Measurements from ENCODE around the gene SERINC5. TPM values are rescaled to one million over a fixed set of nuclear protein-coding genes. Genes with fewer than 3 reads are reported as not detected.
"Not testable (repeated sequence)": the region's sequence is repeated elsewhere in the genome, so short reads cannot be mapped to it uniquely, and the experiment has no call there.

SERINC5 gene
- polyA plus RNA-seq, 1 donor from 2014 or later: 2.0 TPM

DNA sequence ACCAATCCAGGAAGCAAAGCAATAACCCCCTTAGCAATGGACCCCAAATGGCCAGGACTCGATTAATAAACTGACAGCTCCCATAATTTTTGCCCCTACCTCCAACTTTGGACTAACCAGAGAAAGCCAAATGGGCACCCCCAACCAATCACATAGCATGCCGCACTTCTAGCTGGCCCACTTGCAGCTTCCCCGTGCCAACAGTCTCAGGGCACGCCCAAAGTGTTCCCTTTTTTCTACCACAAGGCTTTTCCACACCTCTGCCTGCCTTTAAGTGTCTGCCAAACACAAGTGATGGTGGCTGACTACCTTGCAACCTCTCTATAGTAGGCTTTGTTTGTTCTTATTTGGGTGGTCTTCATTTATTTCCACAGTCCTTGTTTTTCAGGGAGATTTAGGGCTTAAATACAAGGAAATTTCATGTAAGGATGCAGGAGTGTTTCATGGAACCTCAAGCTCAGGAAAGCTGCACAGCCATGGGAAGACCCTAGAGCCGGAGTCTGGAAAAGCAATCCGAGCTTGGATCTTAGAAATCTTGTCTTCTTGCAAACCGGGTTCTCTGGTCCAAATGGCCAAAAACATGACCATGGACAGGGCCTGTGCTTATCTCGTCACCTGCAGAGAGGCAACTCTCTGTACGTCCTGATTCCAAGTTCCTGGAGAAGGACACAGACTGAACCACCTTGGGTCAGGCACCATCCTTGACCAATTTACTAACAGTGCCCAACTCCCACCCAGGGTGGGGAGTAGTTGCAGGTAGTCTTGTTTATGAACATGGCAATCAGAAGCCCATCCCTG is 131.5 kb downstream of the SERINC5 start:
- Mint-ChIP-seq H3K27ac (no peak overlapping the region), H3K36me3 (no peaks in the 10 kb centered on the region), H3K9me3 (peaks cover 0 to 3% (median 2%) of the 10 kb centered on the region in 3 donors), H3K4me1 (peaks cover 14 to 21% (median 15%) of the 10 kb centered on the region in 3 donors), H3K27me3 (peaks cover 1% of the 10 kb centered on the region), H3K4me3 (no peak overlapping the region)

DNA sequence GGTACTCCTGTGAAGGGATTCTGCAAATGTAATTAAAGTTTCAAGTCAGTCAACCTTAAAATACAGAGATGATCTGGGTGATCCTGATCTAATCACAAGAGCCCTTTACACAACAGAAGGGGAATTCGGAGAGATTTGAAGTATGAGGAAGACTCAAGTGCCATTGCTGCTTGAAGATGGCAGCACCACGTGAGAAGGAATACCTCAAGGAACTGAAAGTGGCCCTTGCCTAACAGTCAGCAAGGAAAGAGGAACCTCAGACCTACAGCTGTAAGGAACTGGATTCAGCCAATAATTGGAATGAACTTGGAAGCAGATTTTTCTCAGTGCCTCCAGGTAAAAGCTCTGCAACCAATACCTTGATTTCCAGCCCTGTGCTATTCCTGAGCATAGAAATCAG is 133.3 kb downstream of the SERINC5 start:
- H3K4me1 Mint-ChIP-seq: peaks cover 14 to 21% (median 15%) of the 10 kb centered on the region in 3 donors
- H3K4me3 Mint-ChIP-seq: no peak overlapping the region
- no peaks in the 10 kb centered on the region for H3K36me3 Mint-ChIP-seq
- H3K27ac Mint-ChIP-seq: no peak overlapping the region
- no peaks in the 10 kb centered on the region for H3K27me3 Mint-ChIP-seq
- peaks cover 0 to 4% (median 2%) of the 10 kb centered on the region in 3 donors for H3K9me3 Mint-ChIP-seq

DNA sequence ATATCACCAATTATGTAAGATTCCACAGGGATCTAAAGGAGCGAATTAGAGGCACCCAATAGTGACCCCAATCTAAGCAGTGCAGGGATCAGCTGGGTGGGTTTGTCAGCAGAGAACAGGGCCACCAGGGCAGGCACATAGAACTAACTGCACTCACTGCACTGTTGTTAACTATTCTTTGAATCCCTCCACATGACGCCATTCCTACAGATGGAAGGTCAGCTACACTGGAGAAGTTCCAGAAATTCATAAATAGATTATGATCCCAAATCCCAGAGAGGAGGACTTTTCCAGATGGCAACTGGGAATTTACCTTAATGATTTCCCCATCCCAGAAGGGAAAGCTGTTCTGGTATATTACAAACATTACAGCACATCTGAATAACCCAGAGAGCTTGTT is 136.5 kb downstream of the SERINC5 start:
- peaks cover 0 to 4% (median 0%) of the 10 kb centered on the region in 3 donors for H3K9me3 Mint-ChIP-seq
- H3K27ac Mint-ChIP-seq: no peak overlapping the region
- H3K4me1 Mint-ChIP-seq: peaks cover 0 to 5% (median 3%) of the 10 kb centered on the region in 3 donors
- H3K27me3 Mint-ChIP-seq: no peaks in the 10 kb centered on the region
- H3K36me3 Mint-ChIP-seq: peaks cover 5% of the 10 kb centered on the region
- no peak overlapping the region for H3K4me3 Mint-ChIP-seq

DNA sequence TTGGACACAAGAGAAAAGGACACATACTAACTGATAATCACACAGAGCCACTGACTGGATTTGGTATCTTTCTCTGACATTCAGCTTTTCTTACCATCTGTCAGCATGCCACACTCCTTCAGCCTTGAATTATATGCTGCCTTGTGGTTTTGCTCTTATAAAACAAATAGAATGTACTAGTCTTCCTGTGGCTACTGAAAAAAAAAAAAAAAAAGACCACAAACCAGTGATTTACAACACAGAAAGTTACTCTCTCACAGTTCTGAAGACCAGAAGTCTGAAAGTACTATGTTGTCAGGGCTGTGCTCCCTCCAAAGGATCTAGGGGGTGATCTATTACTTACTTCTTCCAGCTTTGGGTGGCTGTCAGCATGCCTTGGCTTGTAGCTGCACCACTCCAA is 138.4 kb downstream of the SERINC5 start:
- Mint-ChIP-seq H3K4me1 (peaks cover 0 to 2% (median 2%) of the 10 kb centered on the region in 3 donors), H3K27me3 (no peaks in the 10 kb centered on the region), H3K4me3 (no peak overlapping the region), H3K9me3 (peaks cover 0 to 4% (median 0%) of the 10 kb centered on the region in 3 donors), H3K27ac (no peak overlapping the region), H3K36me3 (peaks cover 5% of the 10 kb centered on the region)

DNA sequence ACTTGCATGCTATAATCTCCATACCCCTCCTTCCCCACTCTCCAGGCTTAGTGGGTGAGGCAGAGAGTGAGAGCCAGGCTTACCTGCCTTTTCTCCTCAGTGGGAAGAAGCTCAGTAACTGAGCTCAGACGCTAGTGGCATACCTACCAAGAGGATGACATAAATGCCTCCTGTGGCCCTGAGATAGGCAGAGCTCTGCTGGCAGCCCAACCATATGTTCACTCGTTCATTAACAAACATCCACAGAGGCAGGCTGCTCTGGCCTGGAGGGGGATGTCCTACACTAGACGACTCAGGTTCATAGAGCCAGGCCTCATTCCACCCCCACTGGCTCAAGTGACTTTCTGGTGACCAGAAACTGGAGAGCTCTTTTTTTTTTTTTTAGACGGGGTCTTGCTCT is 139.4 kb downstream of the SERINC5 start:
- Mint-ChIP-seq H3K4me1 (no peaks in the 10 kb centered on the region), H3K9me3 (peaks cover 0 to 4% (median 0%) of the 10 kb centered on the region in 3 donors), H3K27ac (no peak overlapping the region), H3K36me3 (peaks cover 5% of the 10 kb centered on the region), H3K4me3 (no peak overlapping the region), H3K27me3 (no peaks in the 10 kb centered on the region)

DNA sequence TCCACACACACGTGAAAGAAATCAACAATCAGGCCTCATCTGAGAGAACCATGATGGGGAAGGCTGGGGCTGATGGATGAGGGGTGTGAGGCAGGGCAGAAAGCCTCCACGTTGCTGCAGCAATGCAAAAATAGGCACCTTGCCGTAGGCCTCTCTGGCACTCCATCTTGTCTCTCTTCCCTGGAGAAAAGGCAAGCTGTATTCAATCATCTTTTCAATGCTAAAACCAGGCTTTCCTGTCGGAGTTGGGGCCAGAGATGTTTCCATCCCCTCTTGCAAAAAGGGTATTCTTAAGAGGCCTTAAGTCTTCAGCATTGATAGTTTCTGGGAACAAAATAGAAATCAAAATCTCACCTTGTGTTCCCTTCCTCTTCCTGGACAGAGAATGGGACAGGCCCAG is 139.8 kb downstream of the SERINC5 start:
- peaks cover 5% of the 10 kb centered on the region for H3K36me3 Mint-ChIP-seq
- H3K27ac Mint-ChIP-seq: no peak overlapping the region
- no peaks in the 10 kb centered on the region for H3K4me1 Mint-ChIP-seq
- no peaks in the 10 kb centered on the region for H3K27me3 Mint-ChIP-seq
- no peak overlapping the region for H3K4me3 Mint-ChIP-seq
- H3K9me3 Mint-ChIP-seq: peaks cover 0 to 4% (median 0%) of the 10 kb centered on the region in 3 donors

DNA sequence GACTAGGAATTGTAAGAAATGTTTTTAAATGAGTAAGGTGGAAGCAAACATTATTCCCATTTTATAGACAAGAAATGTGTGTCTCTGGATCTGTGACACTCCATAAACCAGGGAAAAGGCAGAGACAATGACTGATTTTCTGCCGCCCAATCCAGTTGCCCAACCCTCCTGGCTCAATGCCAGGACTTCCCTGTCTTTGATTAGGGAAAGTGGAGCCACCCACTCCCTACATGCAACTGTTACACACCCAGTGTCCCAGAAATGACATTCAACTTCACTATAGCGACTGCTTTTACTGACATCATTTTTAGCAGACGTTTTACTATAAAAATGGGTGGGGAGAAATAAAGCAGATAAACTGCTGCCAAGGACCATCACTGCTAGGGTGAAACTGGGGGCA is 141.0 kb downstream of the SERINC5 start:
- Mint-ChIP-seq H3K27me3 (peaks cover 3% of the 10 kb centered on the region), H3K9me3 (peaks cover 0 to 4% (median 0%) of the 10 kb centered on the region in 3 donors), H3K4me3 (no peak overlapping the region), H3K27ac (no peak overlapping the region), H3K4me1 (peaks cover 0 to 5% (median 5%) of the 10 kb centered on the region in 3 donors), H3K36me3 (peaks cover 5% of the 10 kb centered on the region)

DNA sequence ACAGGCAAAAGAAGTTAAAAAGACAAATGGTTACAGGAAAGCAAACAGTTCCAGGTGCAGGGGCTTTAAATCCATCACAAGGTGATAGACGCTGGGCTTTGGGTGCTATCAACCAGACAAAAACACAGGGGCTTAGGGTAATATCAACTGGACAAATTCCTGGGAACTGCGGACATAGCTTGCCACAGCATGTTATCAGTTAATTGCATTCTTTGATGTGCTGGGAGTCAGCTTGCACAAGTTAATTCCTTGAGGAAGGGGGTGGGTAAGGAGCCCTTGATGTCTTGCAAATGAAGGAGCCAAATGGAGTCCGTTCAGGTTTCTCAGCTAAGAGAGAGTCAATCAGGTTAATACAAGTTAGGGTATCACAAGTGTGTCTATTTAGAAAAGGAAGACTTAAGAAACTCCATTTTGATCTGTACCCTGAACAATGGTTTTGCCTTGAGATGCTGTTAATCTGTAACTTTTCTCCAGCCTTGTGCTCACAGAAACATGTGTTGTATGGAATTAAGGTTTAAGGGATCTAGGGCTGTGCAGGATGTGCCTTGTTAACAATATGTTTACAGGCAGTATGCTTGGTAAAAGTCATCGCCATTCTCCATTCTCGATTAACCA is 144.4 kb downstream of the SERINC5 start:
- H3K27me3 Mint-ChIP-seq, H3K9me3 Mint-ChIP-seq, H3K36me3 Mint-ChIP-seq, H3K4me1 Mint-ChIP-seq, H3K27ac Mint-ChIP-seq: not testable (repeated sequence)
- peak overlapping the region in 1 of 4 donors; percentile 30 for H3K4me3 Mint-ChIP-seq

DNA sequence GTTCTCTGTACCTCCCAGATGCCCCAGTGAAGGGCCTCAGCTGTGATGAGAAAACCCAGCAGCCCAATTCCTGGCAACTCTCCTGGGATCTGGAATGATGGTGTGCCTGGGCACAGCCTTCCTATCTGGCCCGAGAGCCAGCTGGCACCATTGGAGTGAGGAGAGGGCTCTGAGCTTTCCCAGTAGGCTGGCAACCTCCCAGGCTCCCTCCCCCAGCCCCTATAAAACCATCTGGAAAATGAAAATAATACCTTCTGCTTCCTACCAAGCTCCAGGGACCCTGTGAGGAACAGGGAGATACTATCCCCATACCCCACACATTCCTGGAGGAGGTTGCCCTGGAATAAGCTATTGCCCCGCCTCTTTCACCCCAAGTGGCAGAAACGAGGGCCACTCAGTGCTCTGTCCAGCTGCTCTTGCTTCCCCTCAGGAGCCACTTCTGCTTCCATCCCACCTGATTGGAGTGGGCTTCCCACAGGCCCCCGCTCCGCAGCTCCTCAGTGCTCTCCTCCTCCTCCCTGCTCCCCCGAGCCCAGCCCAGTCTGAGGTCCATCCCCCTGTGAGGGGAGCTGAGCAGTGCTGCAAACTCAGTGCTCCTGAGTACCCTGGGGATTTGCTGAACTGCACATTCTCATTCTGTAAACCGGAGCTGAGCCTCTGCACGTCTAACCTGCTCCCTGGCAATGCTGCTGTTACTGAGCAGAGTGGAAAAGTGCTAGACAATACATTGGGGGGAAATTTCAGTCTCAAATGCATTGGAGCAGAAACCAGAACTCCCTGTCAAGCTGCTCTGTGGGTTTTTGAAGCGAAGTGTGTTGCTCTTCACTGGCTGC is 146.0 kb downstream of the SERINC5 start:
- H3K36me3 Mint-ChIP-seq: peaks cover under 1% of the 10 kb centered on the region
- peaks cover 0 to 6% (median 2%) of the 10 kb centered on the region in 3 donors for H3K9me3 Mint-ChIP-seq
- H3K27me3 Mint-ChIP-seq: peaks cover 4% of the 10 kb centered on the region
- peaks cover 0 to 6% (median 5%) of the 10 kb centered on the region in 3 donors for H3K4me1 Mint-ChIP-seq
- H3K27ac Mint-ChIP-seq: peak overlapping the region in 1 of 3 donors; percentile 48
- peak overlapping the region in 2 of 4 donors; percentile 31 to 81 for H3K4me3 Mint-ChIP-seq

DNA sequence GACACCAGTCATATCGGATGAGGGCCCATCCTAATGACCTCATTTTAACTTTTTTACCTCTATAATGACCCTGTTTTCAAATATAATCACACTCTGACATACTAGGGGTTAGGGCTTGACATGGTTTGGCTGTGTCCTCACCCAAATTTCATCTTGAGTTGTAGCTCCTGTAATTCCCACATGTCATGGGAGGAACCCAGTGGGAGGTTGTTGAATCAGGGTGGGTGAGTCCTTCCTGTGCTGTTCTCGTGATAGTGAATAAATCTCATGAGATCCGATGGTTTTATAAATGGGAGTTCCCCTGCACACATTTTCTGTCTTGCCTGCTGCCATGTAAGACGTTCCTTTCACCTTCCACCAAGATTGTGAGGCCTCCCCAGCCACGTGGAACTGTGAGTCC is 148.9 kb downstream of the SERINC5 start:
- Mint-ChIP-seq H3K4me1 (peaks cover 0 to 6% (median 5%) of the 10 kb centered on the region in 3 donors), H3K4me3 (peak overlapping the region in 1 of 4 donors; percentile 1), H3K27me3 (peaks cover 4% of the 10 kb centered on the region), H3K36me3 (no peaks in the 10 kb centered on the region), H3K9me3 (peaks cover 0 to 6% (median 2%) of the 10 kb centered on the region in 3 donors), H3K27ac (peak overlapping the region in 1 of 3 donors; percentile 0)

DNA sequence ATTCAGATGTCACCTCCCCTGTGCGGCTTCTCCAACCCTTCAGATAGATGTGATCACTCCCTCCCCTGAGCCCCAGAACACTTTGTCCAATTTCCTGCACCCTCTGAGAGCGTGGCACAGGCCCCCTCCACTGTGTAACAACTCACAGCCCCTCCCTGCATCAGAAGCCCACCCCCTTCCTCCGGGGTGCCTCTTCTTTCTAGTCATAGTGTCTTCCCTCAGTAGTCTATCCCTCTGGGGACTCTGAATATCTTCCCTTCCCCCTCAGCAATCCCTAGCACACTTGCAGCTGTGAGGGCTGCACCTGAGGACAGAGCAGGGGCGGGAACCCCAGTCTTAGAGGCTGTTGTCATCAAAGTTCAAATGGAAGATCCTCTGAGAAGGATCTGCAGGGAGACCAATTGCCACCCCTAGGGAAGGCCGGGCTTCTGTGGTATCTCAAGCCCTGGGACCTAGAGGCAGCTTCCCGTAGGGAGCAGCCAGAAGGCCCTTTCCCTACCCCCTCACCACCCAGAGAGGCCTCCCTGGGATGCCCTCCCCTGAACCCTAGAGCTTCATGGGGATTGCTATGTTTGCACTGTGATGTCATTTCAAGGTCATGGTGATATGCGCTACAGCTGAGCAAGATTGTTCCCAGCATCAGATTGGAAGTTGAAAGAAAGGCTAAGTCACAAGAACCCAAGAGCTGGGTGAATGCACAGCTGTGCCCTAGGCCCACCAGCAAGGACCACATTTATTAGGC is 150.0 kb downstream of the SERINC5 start:
- Mint-ChIP-seq H3K9me3 (peaks cover 0 to 6% (median 2%) of the 10 kb centered on the region in 3 donors), H3K4me1 (peaks cover 0 to 6% (median 5%) of the 10 kb centered on the region in 3 donors), H3K36me3 (no peaks in the 10 kb centered on the region), H3K27me3 (peaks cover 4% of the 10 kb centered on the region), H3K4me3 (no peak overlapping the region), H3K27ac (no peak overlapping the region)

DNA sequence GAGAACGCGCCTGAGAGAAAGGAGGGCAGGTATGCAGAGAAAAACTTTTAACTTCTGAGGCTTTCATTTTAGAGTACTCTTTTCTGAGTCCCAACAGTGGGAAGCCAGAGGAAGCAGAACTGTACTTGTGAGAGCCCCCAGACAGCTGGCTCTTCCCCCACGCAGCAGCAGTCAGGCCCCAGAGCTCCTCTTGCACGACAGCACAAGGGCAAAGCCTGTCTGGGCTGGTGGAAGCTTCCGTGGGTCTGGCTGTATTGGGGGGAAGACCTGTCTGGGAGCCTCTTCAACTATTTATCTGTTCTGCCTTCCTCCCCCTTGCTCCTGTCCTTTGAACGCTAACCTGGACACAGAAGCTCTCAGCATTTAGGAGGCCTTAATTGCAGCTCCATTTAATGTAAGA is 152.5 kb downstream of the SERINC5 start:
- Mint-ChIP-seq H3K27ac (no peak overlapping the region), H3K4me1 (no peaks in the 10 kb centered on the region), H3K27me3 (peaks cover 1% of the 10 kb centered on the region), H3K4me3 (no peak overlapping the region), H3K9me3 (peaks cover 0 to 6% (median 2%) of the 10 kb centered on the region in 3 donors), H3K36me3 (no peaks in the 10 kb centered on the region)

DNA sequence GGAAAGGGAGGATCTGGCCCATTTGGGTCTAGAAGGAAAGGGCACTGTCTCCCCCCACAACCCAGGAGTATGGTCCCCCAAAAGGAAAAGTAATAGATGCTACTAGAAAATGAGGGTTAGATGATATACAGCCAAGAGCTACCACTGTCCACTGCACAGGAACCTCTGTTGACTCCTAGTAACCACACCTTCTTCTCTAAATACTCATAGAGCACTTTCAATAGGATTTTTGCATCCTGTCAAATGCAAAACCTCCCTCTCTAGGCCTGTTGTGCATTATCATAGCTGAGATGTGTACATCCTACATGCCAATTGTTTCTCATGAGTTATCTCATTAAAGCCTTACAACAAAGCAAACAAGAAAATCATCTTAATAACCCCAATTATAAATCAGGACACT is 153.9 kb downstream of the SERINC5 start:
- H3K27ac Mint-ChIP-seq: no peak overlapping the region
- H3K27me3 Mint-ChIP-seq: no peaks in the 10 kb centered on the region
- H3K4me1 Mint-ChIP-seq: no peaks in the 10 kb centered on the region
- H3K4me3 Mint-ChIP-seq: no peak overlapping the region
- no peaks in the 10 kb centered on the region for H3K36me3 Mint-ChIP-seq
- H3K9me3 Mint-ChIP-seq: peaks cover 0 to 3% (median 2%) of the 10 kb centered on the region in 3 donors

DNA sequence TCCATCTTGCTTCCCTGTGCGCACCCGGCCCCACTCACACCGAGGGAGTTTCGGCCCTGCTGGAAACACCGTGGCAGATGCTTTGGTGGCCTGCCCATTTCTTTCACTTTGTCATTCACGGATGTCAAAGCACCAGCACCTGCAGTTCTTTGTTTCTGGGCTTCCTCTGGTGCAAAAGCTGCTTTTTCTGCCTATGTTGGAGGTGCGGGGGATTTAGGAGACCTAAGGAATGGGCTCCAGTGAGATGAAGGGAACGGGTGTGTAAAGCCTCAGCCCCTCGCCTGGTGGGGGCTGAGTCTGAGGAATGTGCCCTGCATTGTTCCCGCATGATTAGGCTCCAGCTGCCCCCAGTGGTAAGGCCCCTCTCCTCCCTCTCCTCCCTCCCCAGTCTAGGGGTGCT is 158.4 kb downstream of the SERINC5 start:
- Mint-ChIP-seq H3K9me3 (no peaks in the 10 kb centered on the region), H3K27ac (no peak overlapping the region), H3K4me1 (no peaks in the 10 kb centered on the region), H3K36me3 (no peaks in the 10 kb centered on the region), H3K27me3 (no peaks in the 10 kb centered on the region), H3K4me3 (no peak overlapping the region)
